Measurements from ENCODE around the gene DDX31.

Gene DDX31

GRCh38 chr9:132672413-132672690 is 2.6 kb upstream of the DDX31 start:
- DNase-seq = no peak

DNA sequence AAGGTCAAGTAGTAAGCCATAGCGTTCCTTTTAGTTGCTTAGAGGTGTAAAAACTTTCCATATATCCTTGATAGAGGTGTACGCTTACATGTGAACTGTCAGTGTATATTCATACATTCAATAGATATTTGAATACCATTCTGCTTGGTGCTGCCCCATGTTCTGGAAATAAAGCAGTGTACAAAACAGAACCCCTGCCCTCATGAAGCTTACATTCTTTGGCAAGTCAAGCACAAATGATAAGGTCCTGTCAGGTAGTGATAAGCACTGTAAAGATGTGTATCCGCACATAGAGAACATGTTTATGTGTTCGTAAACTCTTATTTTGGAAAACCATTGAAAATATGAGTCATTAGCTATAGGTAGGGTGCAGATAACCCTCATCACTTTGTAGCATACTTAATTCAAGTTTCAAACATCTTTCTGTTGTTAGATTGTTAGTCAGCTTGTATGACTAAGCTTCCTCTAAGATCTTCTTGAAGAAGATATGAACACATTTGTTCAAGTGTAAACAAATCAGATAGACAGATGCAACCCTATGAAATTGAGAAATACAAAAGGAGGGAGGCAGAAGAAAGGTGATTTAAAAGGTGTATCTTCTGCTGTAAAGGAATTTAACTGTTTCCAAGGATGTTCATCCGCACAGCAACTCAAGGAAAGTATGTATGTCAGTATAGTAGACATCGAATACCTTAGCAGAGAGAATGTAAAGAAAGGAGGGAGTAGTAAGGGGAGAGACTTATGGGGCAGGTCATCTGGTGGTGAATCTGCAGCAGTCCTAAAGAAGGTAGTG is 2.0 kb upstream of the DDX31 start:
- DNase-seq = no peak

DNA sequence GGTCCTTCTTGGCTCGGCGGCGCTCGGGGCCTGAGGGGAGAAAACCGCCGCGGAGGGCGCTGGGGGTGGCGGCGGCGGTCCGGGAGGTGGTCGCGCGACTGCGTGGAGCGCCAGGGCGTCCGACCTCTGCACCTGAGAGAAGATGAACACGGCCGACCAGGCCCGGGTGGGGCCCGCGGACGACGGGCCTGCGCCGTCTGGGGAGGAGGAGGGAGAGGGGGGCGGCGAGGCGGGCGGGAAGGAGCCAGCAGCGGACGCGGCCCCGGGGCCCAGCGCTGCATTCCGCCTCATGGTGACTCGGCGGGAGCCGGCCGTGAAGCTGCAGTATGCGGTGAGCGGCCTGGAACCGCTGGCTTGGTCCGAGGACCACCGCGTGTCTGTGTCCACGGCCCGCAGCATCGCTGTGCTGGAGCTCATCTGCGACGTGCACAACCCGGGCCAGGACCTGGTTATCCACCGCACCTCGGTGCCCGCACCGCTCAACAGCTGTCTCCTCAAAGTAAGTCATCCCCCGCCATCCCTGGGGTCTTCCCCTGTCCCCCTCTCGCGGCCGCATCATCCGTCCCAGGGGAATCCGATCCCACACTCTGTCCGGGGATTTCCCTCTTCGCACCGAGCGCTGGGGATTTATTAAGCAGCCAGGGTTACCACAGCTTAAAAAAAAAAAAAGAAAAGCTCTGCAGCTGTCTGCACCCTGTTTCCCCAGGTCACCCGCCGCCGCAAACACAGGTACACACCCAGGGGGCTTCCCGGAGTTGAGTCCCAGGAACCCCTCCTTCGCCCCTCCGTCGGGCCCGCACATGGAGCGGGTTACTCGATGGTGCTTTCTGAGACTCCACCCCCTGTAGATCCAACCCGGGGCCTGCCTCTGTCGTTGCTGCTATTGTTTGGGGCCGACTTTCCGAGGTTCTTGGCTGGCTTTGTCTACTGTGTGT is 941 bp upstream of the DDX31 start, which contains the start of gene GTF3C4:
Gene GTF3C4 (plus strand): TSS at position 8 of the 935 bp plus-strand sequence. CDS start 135 bp downstream, at position 143.
- DNase-seq = no peak

DNA sequence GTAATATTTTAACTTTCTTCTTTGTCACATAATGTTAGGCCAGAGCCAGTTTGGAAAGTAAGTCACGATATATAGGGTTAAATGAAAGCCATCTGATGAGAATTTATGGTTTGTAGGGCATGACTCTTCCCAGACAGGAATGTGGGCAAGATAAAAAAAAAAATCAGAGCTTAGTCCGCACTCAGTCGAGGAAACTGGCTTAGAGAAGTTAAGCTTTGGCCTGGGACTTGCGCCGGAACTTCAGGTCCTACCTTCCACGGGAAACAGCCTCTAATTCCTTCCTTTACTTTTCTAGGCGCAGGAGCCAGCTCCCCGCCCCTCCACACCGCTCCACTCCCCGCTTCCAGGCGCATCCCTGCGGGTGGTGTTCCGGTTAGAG is 475 bp downstream of the DDX31 start:
- no peak for DNase-seq

- DNase-seq = no peak
Measured at GRCh38 chr9:132663851-132664250, 5.9 kb downstream of the DDX31 start.

- DNase-seq = no peak
Measured at GRCh38 chr9:132663117-132663516, 6.7 kb downstream of the DDX31 start.

DNA sequence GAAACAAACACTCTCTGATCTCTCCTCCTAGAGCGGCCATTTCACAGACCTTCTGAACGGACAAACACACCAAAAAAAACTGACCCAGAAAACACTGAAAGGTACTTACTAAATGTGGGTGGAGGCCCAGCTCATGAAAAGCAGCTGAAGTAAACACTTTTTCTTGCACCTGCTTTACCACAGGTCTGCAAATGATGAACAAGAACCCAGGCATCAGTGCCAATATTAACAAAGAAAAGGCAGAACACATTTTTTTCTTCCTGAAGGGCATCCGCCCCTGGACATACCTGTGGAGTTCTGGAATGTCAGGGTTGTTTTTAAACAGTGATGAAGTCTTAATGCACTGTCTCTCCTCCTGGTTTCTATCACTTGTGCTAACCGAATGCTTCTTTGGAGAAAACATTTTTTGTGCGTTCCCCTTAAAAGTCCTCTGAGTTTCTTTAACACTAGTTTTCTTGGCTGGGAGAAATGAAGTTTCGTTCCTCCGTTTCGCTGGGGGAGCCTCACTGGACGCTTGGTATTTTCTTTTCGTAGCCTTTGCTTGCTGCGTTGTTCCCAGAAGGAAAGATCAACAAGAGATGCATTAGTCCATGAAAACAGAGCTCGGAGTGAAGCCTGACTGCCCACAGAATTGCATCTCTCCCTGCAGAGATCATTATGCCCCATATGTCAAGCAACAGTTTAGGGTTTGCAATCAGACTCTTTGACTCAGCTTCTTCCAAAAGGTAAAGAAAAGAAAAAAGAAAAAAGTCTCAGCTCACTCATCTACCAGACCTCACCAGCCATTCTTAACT is 7.4 kb downstream of the DDX31 start:
- no peak for DNase-seq

GRCh38 chr9:132656299-132656698 is 13.5 kb downstream of the DDX31 start:
- DNase-seq = no peak

DNA sequence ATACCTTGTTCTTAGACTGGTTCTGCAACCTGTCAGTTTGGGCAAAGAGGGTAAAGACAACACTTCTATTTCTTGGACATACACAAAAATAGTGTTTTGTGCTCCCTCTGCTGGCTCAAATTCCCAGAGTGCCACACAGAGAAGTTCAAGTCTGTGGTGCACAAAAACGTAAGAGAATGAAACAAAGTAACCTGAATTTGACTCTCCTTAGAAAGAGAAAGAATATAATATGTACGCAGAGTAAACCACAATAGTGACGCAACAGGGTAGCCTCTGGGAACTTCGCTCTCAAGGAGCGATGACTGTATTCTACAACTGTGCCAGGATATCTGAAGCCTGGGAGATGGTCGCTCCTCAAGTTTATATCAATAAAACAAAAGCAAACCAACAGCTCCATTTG is 18.5 kb downstream of the DDX31 start:
- no peak for DNase-seq

DNA sequence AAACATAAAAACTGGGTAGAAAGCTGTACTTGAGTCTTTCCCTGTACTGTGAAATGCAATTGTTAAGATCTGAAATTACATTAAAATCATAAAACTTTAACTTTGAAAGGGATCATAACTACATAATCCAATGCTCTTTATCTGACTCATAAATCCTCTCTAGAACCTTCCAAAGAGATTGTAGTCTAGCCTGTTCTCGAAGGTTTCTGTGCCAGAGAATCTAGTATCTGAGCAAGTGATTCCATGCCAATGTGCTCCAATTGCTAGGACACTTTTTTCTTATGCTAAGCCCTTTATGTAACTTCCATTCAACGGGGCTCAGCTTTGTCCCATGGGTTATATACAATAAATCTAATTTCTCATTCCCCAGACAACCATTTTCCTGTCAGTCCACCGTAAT is 21.1 kb downstream of the DDX31 start:
- DNase-seq = no peak

DNA sequence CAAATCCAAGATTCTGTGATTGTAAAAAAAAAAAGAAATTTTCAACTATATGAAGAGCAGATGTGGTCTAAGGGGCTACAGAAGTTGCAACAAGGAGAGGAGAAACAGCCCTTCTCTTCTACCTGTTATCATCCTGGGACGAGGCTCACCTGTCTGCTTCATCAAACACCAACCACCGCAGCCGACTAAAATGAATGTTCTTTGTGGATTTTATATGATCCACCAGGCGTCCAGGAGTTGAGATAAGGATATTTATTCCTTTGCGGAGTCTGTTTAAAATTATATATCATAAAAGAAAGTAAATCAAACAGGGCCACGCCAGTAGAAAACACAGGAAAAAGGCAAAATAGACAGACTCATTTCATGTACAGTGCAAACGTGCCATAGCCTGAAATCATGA is 21.5 kb downstream of the DDX31 start:
- no peak for DNase-seq

- DNase-seq = no peak
Measured at GRCh38 chr9:132647806-132648205, 22.0 kb downstream of the DDX31 start.

DNA sequence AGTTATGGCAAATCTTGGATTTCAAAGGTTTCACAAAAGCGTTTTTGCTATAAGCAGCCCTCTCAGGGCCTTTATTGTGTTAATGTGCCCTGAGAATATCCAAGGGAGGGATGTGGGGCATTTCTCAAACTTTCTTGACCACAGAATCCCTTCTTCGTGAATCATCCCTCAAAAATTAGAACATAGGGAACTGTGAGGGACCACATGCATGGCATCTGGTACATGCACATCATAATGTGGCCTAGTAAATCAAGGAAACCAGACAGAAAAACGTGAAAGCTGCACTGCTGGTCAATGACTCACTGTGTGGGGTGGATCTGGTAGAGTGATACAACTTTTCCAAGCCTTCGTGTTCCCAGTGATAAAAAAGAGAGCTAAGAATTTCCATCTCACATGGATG is 22.4 kb downstream of the DDX31 start:
- no peak for DNase-seq

GRCh38 chr9:132646726-132647125 is 23.1 kb downstream of the DDX31 start:
- no peak for DNase-seq

- DNase-seq = no peak
Measured at GRCh38 chr9:132645711-132646110, 24.1 kb downstream of the DDX31 start.

DNA sequence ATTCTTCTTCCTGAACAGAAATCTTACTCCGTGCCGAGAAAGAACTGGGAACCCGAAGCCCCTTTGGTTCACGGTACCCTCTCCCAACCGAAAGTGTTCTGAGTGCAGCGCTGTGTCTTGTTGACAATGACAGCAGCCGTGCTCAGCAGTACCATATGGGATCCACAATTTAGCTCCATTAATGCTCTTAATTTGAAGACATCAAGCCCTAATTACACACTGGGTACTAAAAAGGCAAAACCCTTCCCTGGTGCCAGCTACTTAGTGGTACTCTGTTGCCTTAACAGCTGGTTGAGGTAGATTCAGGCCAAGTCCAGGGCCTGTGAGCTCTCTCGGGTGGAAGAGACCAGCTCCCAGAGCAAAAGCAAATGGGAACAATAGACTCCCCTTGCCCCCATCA is 24.5 kb downstream of the DDX31 start:
- no peak for DNase-seq

DNA sequence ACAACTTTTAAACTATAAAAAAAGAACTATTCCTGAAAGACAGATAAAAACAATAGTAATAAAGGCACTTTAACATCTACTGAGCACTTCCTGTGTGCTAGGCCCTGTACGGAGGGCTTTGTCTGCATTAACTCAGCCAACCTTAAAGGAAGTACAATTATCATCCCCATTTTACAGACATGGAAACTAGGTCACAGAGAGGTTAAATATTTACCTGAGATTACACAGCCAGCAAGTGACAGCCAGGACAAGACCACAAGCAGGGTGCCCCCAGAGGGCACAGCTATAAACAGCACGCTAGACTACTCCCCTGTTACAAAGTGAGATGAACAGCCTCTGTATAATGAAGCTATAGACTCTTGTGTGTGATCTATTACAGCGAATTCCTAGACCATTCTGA is 25.5 kb downstream of the DDX31 start:
- no peak for DNase-seq

- no peak for DNase-seq
Measured at GRCh38 chr9:132641216-132641615, 28.6 kb downstream of the DDX31 start.

DNA sequence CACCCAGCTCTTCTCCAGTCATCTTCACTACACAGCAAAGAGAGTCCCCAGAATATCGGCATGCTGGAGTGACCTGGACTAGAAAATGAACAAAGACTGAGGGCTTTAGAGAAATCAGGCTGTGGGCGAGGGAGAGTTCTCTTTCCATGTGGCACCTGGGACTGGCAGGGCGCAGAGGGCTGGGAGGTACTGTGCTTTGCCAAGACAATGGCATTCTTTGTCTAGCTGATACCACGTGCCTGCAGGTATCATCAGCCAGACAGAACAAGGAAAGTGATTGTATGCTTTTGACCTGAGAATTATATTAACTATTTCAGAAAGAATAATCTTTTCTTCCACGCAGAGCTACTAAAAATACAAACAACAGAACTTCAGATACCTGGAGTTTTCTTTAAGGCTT is 30.5 kb downstream of the DDX31 start:
- no peak for DNase-seq

DNA sequence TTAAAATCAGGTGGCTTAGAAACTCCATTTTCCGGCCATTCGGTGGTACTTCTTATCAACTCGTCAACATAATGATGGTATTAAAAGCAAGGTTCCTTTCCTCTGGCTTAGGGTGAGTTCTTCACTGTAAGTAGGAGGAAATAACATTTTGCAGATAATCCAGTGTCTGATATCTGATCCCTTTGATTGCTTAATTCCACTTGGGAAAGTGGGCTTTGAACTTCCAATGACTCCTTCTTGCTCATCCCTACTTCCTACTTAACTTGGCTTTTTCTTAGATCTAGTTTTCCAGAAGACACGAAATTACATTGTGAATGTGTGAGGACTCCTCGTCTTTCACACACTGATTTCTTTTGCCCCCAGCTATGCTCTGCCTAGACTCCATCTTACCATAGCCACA is 31.5 kb downstream of the DDX31 start:
- DNase-seq = no peak

GRCh38 chr9:132637801-132638200 is 32.0 kb downstream of the DDX31 start:
- no peak for DNase-seq

- DNase-seq = peak; percentile 93
Measured at GRCh38 chr9:132637351-132637750, 32.4 kb downstream of the DDX31 start.

DNA sequence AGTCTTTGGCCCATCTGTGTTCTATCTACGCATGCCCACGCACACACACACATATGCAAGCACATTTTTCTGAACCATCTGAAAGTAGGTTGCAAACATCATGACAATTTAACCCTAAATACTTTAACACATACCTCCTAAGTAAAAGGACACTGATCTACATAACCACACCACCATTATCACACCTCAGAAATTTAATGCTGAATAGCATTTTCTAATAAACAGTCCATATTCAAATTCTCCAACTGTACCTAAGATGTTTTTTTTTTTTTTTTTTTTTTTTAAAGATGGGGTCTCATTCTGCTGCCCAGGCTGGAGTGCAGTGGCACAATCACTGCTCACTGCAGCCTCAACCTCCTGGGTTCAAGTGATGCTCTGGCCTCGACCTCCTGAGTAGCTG is 35.5 kb downstream of the DDX31 start:
- DNase-seq = no peak
